Kidney (tissue), 14 donors: ENCODE data around the gene PDE9A. TPM values are rescaled to one million over a fixed set of nuclear protein-coding genes. Genes with fewer than 3 reads are reported as not detected.

Source experiments
- DNase-seq, 5 donors: peaks; one replicate each; pipeline ENCODE4 v3.0.0-alpha.2; 2013 to 2020
- FAIRE-seq: peaks from 2 replicates; lab custom pipeline; 2012; peaks lifted over from hg19 to GRCh38; lab: Jason Lieb, UNC
- H3K27ac ChIP-seq, 2 donors: one replicate each; pipeline ENCODE4 v1.7.0; 2013; ENCODE audit warnings: low read depth in 2 of 2, low read length in 2 of 2, inconsistent platforms in 1 of 2
- H3K27me3 ChIP-seq: one replicate; pipeline ENCODE4 v1.7.1; 2013; ENCODE audit warnings: low read length, inconsistent platforms; ENCODE audit not compliant: control insufficient read depth, insufficient read depth
- H3K36me3 ChIP-seq, 3 donors: one replicate each; pipeline versions ENCODE4 v1.7.0 to v1.7.1; 2013; ENCODE audit warnings: low read length in 3 of 3, control low read depth in 1 of 3, inconsistent platforms in 1 of 3; ENCODE audit not compliant: insufficient read depth in 3 of 3, control insufficient read depth in 2 of 3
- H3K4me1 ChIP-seq, 3 donors: one replicate each; pipeline versions ENCODE4 v1.7.0 to v1.7.1; 2013; ENCODE audit warnings: low read length in 3 of 3, inconsistent platforms in 1 of 3, low read depth in 1 of 3; ENCODE audit not compliant: control insufficient read depth in 2 of 3, insufficient read depth in 2 of 3
- H3K4me3 ChIP-seq, 3 donors: one replicate each; pipeline versions ENCODE4 v1.7.0 to v1.8.1; 2013; ENCODE audit warnings: low read length in 3 of 3, control low read depth in 1 of 3, inconsistent platforms in 1 of 3
- H3K9ac ChIP-seq, 3 donors: one replicate each; pipeline versions ENCODE4 v1.7.0 to v1.7.1; 2013; ENCODE audit warnings: low read length in 3 of 3, control low read depth in 1 of 3, inconsistent platforms in 1 of 3
- H3K9me3 ChIP-seq, 3 donors: one replicate each; pipeline versions ENCODE4 v1.7.0 to v1.7.1; 2013; ENCODE audit warnings: low read length in 3 of 3, control low read depth in 1 of 3, inconsistent platforms in 1 of 3; ENCODE audit not compliant: control insufficient read depth in 2 of 3, insufficient read depth in 1 of 3
- intact Hi-C: fragments of 100-400 bp; cut with DNase I; formaldehyde crosslinking; loops from one replicate; pipeline ENCODE4 v1.11.1; 2022
- polyA plus RNA-seq: library from polyadenylated mRNA; stranded (reverse); fragments of 350-450 nt; fragmentation: Illumina TruSeq; extraction: RNeasy Lipid Tissue Mini Kit (QIAGEN cat#74804); gene quantifications from one replicate; pipeline ENCODE4 v1.2.3, GENCODE V29; 2014; ENCODE audit warnings: low read depth, low replicate concordance; ENCODE audit not compliant: insufficient read depth
- total RNA-seq: library from RNA; stranded (reverse); fragmentation: NEBNext Ultra II Directional; extraction: Animal tissue kit (Norgen Biotek cat#: 25700); gene quantifications from one replicate; pipeline ENCODE4 v1.2.1, GENCODE V29; 2021
- TF ChIP-seq, protein P1 (sequence below): IDR thresholded peaks from 3 replicates; pipeline ENCODE4 v1.5.1; 2012; ENCODE audit warnings: mild to moderate bottlenecking, moderate library complexity, borderline replicate concordance; ENCODE audit not compliant: insufficient read depth; ENCODE audit errors: extremely low read depth
- donor health status: control.
- donor health status: control.
- donor health status: control.
- donor health status: control.
- donor health status: control.
- donor health status: DM: yes; HTN: yes; CAD: no.
- donor health status: Normal renal cell carcinoma (clear cell type).

Gene PDE9A
- total and polyA plus RNA-seq, 2 donors from 2014 or later, result 30.1 to 39.0 TPM

DNA sequence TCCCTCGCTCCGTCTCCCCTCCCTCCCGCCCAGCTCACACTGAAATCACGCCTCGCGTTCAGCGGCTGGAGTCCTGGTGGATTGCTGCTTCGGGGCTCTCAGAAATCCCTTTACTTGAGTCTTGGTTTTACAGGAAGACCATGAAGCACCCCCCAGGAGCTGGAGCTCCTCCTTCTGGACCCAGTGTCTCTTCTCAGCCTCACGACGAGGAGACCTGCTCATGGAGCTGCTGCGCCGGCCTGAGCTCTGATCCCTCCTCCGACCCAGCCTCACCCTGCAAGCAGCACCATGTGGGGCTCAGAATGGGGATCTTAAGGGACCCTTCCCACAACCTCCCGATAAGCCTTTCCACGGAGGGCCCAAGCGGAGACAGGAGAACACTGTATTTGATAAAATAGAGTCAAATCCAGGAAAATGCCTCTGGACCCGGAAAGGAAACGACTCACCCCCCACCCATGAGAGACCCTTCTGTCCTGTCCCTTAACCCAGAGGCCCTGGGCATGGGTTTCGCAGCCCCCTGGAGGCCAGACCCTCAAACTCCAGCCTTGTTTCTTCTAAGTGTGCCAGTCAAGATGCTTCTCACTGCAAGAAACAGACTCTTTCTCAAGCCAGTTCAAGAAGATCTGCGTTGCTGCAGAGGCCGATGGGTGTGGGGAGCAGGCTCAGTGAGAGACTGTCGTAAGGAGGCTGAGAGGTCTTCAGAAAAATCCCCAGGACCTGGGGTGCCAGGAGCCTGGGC lies 26.1 kb downstream of the PDE9A start:
- TF ChIP-seq, protein P1, sequence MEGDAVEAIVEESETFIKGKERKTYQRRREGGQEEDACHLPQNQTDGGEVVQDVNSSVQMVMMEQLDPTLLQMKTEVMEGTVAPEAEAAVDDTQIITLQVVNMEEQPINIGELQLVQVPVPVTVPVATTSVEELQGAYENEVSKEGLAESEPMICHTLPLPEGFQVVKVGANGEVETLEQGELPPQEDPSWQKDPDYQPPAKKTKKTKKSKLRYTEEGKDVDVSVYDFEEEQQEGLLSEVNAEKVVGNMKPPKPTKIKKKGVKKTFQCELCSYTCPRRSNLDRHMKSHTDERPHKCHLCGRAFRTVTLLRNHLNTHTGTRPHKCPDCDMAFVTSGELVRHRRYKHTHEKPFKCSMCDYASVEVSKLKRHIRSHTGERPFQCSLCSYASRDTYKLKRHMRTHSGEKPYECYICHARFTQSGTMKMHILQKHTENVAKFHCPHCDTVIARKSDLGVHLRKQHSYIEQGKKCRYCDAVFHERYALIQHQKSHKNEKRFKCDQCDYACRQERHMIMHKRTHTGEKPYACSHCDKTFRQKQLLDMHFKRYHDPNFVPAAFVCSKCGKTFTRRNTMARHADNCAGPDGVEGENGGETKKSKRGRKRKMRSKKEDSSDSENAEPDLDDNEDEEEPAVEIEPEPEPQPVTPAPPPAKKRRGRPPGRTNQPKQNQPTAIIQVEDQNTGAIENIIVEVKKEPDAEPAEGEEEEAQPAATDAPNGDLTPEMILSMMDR, result no peak
- H3K9ac ChIP-seq, result no peak overlapping the region
- H3K9me3 ChIP-seq, result no peaks in the 10 kb centered on the region
- intact Hi-C loops, result no loop called here
- no peak overlapping the region for H3K4me3 ChIP-seq
- peaks cover 0 to 4% (median 0%) of the 10 kb centered on the region in 3 donors for H3K36me3 ChIP-seq
- H3K27ac ChIP-seq, result no peak overlapping the region
- DNase-seq, result no peak
- H3K27me3 ChIP-seq, result no peaks in the 10 kb centered on the region
- no peak for FAIRE-seq
- H3K4me1 ChIP-seq, result peaks cover 0 to 4% (median 1%) of the 10 kb centered on the region in 3 donors

DNA sequence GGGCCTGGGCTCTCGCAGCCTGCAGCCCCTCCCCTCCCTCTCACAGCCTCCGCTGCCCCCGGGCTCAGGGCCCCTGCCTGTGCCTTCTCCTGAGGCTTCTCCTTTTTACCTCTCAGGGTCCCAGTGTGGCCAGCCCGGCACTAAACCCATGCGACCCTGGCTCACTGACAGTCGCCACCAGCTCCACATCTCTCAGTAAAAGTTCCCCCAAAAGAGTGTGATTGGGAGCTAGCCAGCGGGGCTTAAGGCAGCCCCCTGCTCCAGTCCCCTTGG lies 26.6 kb downstream of the PDE9A start:
- H3K4me1 ChIP-seq, result peaks cover 0 to 2% (median 0%) of the 10 kb centered on the region in 3 donors
- no peak overlapping the region for H3K9ac ChIP-seq
- no peaks in the 10 kb centered on the region for H3K9me3 ChIP-seq
- TF ChIP-seq, protein P1, result no peak
- no peak overlapping the region for H3K4me3 ChIP-seq
- intact Hi-C loops, result no loop called here
- H3K36me3 ChIP-seq, result peaks cover 0 to 4% (median 0%) of the 10 kb centered on the region in 3 donors
- FAIRE-seq (no peak), DNase-seq (no peak)
- no peak overlapping the region for H3K27ac ChIP-seq
- H3K27me3 ChIP-seq, result no peaks in the 10 kb centered on the region

DNA sequence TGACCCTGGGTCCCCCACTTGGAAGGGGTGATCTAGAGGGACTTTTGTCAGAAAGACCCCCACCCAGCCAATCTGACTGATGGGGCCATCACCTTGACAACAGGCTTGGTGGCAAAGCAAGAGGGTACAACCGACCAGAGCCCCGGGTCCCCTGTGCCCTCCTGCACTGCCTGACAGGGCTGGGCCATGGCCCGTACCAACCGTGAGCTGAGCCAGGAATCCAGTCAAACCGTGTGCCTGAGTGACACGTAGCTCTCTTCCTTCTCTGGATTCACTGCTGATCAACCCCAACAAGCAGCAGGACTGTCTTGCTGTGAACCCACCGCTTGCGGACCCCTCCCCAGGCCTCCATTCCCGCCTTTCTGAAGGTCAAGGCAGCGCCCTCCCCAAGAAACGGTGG lies 27.0 kb downstream of the PDE9A start:
- TF ChIP-seq, protein P1, result no peak
- FAIRE-seq, result no peak
- H3K27ac ChIP-seq, result no peak overlapping the region

More for the DNA sequence above, 27.0 kb downstream of the PDE9A start:
- H3K4me1 ChIP-seq, result peaks cover 0 to 2% (median 0%) of the 10 kb centered on the region in 3 donors
- H3K9me3 ChIP-seq, result no peaks in the 10 kb centered on the region
- H3K4me3 ChIP-seq, result no peak overlapping the region
- no peak overlapping the region for H3K9ac ChIP-seq
- intact Hi-C loops, result no loop called here
- H3K27me3 ChIP-seq, result no peaks in the 10 kb centered on the region
- H3K36me3 ChIP-seq, result peaks cover 0 to 4% (median 0%) of the 10 kb centered on the region in 3 donors
- DNase-seq, result no peak
